Fibroblast of skin of left biceps (primary cell): ENCODE measurements around the gene PBRM1.
A peak's percentile ranks its signal among the peaks of the same experiment; 100 is the strongest.

ENCODE experiments used
- DNase-seq, 2 experiments: peaks; one replicate each; pipeline ENCODE4 v3.0.0-alpha.2; 2013; ENCODE audit warnings: low read depth in 2 of 2

The PBRM1 gene

DNA sequence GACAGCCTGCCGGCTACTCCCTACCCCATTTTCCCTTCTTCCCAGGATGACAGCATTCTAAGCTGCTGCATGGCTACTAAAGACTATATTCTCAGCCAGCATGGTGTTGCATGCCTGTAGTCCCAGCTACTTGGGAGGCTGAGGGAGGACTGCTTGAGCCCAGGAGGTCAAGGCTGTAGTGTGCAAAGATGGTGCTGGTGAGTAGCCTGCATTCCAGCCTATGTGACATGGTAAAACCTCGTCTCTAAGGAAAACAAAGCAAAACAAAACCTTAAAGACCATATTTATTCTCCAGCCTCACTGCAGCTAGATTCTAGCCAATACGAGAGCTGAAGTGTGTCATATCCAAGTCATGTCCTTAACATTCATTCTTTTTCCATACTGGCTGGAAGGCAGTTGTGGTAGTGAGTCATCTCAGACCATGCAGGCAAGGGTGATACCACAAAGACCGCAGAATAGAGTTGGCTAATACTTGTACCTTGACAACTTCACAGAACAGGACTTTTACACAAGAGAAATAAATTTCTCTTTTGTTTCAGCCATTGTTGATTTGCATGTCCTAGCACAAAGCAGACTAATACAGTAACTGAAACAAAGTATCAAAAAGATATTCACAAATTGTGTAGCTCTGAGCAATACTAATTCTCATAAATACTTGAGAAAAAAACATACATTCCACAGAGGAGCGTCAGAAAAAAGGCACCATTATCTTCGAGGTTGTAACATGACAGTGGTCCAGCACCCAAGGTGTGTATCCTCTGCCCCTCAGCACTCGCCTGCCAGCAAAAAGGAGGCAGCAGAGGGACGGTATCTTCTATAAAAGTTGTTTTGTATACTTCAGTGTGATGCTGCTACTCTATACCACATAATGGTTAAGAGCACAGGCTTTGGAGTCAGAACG is 14.8 kb downstream of the PBRM1 start:
- peak; percentile 99 for DNase-seq

- DNase-seq = no peak
Observed at GRCh38 chr3:52663098-52663497, 22.6 kb downstream of the PBRM1 start.

DNA sequence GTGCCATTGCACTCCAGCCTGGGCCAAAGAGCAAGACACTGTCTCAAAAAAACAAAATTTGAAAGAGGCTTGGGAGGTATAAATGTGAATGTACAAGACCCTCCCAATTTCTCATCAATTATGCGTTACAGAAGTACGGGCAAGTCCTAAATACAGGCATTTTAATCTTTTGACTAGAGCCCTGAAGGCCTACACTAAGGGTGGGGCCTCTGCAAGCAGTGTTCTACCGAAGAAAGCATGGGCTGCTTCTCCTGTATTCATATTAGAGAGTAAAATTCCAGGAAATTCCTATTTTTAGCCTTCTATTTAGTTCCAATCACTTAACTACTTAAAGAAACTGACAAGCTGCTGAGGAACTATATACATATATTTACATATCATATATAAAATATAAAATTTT is 25.7 kb downstream of the PBRM1 start:
- DNase-seq = no peak

DNA sequence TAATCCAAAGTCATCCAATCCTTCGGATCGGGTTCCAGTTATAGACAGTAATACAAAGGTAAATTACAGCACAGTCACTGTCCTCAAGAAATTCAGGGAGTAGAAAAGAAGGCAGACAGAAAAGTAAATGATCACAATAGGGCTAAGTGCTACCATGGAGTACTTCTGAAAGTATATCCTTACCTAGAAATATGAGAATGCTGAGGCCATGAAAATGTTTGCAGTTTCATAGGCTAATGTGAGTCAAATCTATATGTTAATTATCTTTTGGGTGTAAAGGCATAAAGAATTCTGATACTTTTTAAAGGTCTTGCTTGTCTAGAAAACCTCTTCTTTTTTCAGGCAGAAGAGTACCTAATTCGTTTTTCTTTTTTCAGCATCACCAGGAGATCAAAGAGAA is 29.8 kb downstream of the PBRM1 start:
- DNase-seq = no peak

DNA sequence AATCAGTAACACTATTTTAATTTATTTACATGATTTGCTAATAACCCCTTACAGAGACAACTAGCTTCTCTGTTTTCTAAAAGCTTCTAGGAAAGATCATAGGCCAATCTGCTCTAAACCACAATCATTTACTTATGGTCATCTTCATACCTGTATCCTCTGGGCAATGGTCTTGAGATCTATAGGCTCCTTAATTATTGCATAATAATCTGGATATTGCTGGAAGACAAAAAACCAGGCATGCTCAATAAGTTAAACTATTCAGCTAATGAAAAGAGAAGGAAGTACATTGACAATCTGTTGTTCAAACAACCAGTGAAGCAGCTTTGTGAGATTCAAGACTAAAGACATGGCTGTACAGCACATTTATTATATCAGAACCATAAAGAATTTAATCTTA is 34.1 kb downstream of the PBRM1 start:
- no peak for DNase-seq

- DNase-seq = no peak
Observed at GRCh38 chr3:52650439-52650838, 35.3 kb downstream of the PBRM1 start.

GRCh38 chr3:52649461-52650210 is 36.1 kb downstream of the PBRM1 start:
- peak; percentile 27 to 31 for DNase-seq

DNA sequence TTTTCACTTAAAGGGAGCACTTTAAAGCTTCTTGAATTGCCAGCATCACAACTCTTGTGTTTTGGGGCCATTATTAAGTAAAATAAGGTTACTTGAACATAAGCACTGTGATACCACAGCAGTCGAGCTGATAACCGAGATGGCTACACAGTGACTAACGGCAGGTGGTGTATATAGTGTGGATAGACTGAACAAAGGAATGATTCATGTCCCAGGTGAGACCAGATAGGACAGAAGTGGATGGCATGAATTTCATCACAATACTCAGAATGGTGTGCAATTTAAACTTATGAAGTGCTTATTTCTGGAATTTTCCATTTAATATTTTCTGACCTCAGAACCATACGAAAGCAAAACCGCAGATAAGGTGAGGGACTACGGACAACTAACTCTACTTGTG is 40.2 kb downstream of the PBRM1 start:
- DNase-seq = no peak

- DNase-seq = no peak
Observed at GRCh38 chr3:52636673-52637072, 49.0 kb downstream of the PBRM1 start.

GRCh38 chr3:52633786-52634185 is 51.9 kb downstream of the PBRM1 start:
- DNase-seq = no peak

DNA sequence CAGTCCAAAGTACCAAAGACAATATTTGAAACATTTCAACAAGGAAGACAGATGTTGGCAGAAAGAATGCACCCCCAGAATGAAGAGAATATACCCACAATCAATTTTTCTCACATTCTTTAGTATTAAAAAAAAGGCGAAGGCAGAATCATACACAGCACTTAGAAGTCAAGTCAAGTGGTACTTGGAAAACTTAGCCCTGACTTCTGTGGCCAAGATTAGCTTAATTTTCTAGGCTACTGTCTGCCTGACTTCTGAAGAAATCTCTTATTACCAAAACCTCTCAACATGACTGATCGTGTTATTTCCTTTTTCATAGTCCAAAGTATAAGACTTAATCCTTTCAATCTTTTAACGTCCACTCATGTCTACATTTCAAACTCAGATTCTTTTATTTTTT is 60.7 kb downstream of the PBRM1 start:
- no peak for DNase-seq

GRCh38 chr3:52623234-52623792 is 62.4 kb downstream of the PBRM1 start:
- DNase-seq = no peak

DNA sequence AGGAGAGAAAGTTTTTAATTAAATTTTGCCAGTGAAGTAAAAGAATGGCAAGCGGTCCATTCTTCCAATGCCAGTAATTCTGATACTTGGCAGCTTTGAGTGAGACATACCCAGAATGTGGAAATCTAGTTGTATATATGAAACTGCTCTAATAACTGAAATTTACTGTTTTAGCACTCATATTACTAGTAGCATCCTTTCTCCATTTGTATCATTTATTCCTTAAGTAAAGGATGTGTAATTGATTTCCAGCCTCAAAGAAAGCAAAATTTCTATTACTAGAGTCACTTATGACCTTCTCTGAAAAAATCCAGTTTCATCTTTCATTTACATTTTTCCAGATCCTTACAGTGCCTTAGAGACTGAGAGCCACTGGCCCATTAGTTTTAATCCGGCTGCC is 65.1 kb downstream of the PBRM1 start:
- no peak for DNase-seq

DNA sequence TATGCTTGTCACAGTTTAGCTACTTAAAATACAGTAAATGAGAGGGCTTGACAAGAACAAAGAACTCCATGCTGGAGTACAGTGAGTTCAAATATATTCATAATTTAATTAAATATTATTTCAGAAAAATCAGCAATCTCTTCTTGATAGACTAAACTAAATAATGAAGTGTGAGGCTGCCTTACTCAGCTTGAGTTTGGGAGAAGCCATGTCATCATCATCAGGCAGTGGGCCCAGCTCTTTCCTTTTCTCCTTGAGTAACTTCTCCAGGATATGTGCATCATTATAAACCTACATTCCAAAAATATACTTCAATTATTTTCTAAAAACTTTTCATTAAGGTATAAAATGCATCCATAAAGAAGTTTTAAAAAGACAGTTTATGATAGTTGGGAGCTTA is 70.5 kb downstream of the PBRM1 start:
- DNase-seq = no peak

DNA sequence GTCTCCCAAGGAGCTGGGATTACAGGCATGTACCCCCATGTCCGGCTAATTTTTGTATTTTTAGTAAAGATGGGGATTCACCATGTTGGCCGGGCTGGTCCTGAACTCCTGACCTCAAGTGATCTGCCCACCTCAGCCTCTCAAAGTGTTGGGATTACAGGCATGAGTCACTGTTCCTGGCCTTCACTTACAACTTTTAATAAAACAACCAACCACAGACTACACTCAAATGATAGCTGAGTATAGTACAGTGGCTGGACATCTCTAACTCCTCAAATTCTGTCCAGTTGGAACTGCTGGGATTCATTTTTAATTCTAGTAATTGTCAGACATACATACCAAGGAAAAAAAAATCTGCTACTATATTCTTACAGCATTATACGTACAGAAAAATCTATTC is 71.0 kb downstream of the PBRM1 start:
- DNase-seq = no peak

GRCh38 chr3:52609316-52609815 is 76.3 kb downstream of the PBRM1 start:
- no peak for DNase-seq

- no peak for DNase-seq
Observed at GRCh38 chr3:52608337-52608736, 77.4 kb downstream of the PBRM1 start.

GRCh38 chr3:52606373-52607085 is 79.2 kb downstream of the PBRM1 start:
- no peak for DNase-seq

GRCh38 chr3:52600258-52600657 is 85.5 kb downstream of the PBRM1 start:
- no peak for DNase-seq

DNA sequence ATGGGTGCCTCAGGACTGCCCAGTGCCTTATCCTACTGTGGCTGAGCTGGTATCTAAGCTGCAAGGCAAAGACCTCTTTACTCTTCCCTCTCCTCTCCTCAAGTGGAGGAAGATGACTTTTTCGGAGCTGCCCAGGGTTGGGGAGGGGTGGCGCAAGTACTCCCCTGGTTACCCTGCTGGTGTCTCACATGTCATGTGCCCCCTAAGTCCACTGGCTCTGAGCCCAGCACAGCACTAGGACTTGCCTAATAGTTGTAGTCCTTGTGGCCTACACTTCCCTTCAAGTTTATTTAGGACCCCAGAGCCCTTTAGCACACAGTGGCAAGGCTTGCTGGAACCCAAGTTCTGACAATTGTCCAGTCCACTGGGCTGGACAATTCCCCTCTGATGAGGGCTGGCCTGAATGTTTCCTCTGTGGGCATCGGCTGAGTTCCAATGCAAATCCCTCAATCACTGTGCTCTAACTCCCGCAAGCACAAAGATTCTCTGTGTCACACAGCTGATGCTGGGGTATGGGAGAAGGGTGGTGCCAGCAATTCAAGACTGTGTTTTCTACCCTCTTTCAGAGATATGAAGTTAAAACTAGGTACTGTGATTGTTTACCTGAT is 89.0 kb downstream of the PBRM1 start:
- no peak for DNase-seq

DNA sequence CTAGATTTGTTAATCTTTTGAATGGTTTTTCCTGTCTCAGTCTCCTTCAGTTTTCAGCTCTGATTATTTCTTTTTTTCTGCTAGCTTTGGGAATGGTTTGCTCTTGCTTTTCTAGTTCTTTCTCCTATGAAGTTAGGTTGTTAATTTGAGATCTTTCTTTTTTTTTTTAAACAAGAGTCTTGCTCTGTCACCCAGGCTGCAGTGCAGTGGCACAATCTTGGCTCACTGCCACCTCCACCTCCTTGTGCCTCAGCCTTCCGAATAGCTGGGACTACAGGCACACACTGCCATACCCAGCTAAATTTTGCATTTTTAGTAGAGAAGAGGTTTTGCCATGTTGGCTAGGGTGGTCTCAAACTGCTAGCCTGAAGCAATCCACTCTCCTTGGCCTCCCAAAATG is 92.6 kb downstream of the PBRM1 start:
- DNase-seq = no peak
